CD4-positive, alpha-beta T cell treated with Interleukin-6 for 4 hours (primary cell): ENCODE results near the gene CACNA1S.
A peak's percentile ranks its signal among the peaks of the same experiment; 100 is the strongest.

Source experiments
- DNase-seq: peaks from one replicate; pipeline ENCODE4 v3.0.0-alpha.2; 2020; ENCODE audit warnings: mixed read lengths

Gene CACNA1S

DNA sequence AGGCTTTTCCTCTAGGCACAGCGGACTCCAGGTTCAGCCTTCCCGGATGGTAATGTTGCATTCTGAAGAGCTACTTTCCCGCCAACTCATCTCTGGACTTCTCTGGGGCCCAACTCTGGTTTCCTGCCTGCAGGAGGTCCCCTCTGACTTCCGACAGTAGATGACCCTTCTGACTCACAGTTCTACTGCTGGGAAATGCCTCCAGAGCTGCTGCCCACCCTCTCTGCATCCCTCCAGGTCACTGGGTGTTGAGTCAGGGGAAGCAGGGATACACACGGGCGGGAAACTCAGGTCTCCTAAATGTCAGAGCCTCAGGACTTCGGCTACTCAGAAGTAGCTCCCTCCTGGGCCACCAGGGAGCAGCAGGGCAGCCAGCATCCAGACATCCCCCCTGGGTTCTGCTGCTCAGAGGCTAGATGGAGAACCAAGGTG, 86.6 kb downstream of the CACNA1S start:
- peak; percentile 30 for DNase-seq

DNA sequence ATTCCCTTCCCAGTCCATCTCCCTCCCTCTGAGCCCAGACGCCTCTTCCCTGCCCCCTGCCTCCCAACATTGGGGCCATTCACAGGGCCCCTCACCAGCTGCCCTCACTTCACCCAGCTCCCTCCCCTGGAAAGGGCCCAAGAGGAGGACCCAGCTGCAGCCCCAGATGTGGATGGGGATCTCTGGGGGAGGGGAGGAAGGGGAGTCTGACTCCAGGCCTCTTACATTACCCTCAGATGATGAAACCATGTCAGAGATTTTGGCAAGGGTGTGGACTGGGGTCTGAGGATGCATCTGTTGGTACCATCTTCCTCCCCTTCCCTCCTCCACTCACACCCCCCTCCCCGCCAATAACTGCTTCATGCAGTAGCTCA, 87.6 kb downstream of the CACNA1S start:
- DNase-seq, result no peak

DNA sequence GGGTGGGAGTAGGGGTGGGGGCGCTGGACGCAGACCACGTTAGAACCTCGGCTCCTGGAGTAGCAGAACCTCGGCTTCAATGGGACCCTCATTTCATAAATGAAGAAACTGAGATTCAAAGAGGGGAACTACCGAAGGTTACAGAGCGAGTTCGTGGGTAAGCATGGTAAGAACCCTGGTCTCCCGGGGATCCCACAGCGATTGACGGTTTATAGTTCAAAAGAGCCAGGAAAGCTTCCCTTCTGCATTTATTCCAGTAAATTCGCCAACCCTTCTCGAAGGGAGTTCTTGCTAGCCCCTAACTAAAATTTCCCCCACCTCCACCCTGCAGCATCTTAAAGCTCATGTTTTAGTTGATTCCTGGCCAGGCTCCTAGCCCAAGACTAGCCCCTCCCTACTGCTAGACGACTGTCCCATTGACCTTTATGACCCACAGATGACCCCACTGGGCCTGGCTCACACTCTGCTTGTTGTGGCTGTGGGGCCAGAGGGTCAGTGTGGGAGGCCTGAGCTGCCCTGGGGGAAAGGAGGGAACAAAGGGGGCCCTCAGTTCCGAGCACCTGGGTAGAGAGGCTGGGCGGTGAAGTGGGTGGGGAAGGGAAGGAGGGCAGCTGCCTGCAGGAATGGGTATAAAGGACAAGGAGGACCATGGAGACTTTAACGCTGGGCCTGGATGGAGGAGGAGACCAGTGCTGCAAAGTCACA, 88.2 kb downstream of the CACNA1S start:
- no peak for DNase-seq

DNA sequence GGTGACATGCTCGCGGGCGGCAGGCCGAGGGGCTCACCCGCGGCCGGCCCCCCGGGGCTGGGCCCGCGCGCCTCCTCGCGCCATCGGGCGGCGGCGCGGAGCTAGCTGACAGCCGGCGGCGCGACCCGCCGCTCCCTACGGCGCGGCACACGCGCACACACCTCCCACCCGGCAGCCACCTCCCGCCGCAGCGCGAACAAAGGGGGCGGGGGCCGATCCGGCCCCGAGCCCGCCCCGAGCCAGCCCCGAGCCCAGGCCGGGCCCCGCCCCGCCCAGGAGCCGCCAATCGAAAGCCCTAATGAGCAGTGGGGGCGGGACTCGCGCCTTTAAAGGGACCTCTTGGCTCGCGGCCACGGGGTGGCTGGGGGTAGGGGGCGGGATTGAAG, 88.7 kb downstream of the CACNA1S start, which contains the start of gene KIF21B:
TSS of gene KIF21B (minus strand) at position 198 of the 386 bp plus-strand sequence. CDS start 331 bp downstream, outside the sequence.
- DNase-seq, result peak; percentile 95

DNA sequence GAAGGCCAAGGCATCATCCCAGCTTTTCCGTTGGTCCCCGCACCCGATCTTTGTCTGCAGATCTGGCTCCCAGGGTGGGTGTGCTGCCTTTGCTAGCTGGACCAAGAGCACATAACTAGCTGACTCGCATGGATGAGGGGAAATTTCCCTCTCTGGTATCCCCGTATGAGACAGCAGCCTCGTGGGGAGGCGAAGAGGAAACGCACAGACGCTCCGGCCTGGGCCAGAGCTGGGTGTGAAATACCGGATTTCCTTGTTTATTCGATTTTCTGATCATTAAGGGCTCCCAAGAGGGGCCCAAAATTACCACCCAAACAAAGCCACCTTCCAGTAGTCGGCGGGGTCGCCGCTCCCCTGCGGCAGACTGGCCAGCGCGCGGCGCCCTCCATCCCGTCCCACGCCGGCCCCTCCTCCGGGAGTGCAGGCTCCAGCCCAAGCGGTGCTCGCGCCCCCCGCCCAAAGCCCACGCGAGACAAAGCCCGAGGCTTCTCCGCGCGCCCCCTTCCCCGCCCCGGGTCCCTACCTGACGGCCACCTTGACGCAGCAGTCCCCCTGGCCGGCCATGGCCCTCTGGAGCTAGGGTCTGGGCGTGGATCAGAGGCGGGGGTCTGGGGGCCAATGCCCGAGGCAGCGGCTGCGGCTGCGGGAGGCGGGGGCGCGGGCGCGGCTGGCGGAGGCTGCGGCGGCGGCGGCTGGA, 89.3 kb downstream of the CACNA1S start:
- peak; percentile 58 for DNase-seq

DNA sequence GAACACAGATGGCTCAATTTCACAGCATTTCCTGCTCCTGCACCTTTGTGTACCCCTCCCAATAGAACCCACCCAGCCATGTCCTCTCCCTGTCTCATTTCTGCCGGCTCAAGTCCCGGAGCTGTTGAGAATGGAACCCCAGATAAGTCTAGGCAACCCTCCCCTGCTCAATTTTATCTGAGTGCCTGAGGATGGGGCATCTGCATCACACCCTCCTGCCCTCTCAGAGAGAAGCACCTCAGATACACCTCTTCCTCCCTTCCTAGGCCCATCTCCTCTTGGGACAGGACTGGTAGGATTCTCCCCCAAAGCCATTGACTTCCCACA, 89.8 kb downstream of the CACNA1S start:
- no peak for DNase-seq

DNA sequence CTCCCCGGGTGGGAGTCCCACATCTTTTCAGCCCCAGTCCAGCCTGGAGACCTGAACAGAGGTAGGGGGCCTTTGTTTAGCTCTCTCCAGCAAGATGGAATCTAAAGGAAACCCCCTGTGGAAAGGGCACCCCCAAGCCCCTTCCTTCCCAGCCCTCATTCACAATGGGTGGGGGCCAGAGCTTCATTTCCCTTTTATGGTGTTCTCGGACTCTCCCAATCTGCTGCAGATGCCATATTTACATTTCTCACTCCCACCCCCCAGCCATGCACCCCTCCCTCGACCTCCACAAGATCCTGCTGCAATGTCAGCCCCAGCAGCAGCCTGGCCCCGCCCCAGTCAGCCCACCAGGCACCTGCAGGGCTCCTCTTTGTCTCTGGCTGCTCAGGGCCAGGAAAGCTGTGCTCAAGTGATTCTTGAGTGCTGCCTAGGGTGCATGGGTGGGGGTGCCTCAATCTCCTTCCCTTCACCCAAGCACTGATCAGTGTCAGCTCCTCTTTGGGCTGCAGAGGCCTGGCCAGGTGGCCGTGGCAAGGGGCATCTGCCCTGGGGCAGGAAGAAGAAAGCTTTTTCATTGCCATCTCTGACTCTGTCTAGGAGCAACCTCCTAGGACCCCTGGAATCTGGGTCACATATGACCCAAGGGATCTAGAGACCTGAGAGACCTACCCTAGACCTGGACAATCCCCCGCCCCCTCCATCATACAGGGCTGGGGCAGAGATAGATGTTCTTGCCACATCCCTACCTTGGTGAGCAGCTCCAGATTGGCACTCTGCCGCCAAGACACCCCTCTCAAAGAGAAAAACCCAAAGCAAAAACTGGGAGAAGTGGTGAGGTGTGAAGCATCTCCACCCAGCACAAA, 90.4 kb downstream of the CACNA1S start:
- peak; percentile 28 for DNase-seq

DNA sequence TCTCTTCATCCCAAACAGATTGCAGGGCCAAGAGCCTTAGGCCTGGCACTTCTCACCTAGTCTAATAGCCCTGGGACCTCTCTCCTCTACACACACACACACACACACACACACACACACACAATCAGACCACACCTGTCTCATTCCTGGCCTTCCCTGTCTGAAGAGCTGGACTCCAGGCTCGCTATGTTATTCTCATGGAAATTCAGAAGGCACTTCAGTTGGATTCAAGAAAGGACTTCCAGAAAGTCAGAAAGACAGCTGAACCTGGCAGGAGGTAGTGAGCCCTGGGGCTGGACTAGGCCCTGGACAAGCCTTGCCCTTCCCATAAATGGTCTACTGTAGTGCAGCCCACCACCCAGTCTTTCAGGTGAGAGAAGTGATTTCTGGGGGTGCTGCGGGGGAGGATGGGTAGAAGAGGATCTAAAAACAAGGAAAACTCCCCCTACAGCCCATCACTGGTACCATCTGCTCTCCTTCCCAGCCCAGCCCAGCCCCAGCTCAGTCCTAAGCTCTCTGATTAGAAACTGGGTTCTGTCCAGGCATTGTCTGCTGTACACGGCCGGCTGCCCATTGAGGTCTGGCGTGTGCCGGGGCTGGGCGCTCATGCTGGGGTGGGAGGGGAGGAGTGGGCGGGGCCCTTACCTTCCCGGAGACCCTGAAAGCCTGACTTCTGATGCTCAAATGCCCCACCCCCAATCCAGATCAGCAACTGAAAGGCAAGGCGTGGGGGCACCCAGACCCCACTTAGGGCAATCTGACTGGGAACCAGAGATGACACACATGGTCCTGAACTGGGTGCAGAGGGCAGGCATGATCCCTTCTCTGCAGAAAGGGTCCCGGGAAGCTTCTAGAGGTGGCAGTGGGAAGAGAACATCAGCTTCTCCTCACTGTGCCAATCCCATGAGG, 91.3 kb downstream of the CACNA1S start:
- peak; percentile 49 for DNase-seq

DNA sequence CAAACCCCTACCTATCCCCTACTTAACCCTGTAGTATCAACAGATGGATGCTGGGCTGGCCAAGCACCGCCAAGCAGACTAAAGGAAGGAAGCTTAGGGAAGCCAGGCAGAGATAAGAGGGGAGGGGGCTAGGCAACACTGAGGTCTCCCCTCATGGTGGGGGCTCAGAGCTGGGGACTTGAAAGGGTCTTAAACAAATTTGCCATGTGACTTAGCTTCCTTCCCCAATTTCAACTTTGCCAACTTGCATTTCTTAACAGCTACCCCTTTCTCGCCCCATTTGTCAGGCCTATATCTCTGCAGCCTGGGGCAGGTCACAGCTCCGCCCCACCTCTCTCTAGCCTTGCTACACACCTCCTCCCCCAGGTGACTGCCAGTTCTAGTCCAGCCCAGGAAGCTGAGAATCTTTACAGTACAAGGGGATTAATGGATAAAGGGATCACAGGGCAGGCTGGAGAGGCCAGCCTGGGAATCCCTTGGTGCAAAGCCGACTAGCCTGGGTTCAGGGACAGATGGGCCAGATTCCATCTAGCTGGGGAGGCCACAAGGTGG, 92.1 kb downstream of the CACNA1S start:
- peak; percentile 57 for DNase-seq

DNA sequence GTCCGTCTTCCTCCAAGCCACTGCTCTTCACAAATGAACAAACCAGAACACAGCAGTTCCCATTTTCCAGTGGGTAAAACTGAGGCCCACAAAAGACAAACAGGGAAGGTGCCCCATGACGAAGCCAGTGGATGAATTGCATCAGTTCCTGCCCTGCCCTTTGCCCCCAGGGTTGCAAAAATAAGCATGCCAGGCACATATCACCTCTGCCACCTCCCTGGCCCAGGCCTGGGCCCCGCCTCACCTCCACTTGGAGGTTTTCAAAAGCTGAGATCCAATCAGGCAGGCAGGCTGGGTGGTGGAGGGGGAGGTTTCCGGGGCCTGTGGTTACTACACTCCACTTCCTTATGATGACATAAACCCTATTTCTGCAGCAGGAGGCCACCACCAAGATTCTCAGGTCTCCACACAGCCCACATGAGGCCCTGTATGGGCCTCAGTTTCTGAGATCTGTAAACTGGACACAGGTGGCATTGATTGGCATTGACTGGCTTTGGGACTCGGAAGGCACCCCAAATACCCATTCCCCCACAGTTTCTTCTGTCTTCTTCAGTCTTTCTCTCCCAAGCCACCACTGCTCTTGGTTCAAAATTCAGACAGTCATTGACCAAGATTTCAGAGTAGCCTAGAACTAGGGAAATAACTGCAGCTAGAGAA, 92.8 kb downstream of the CACNA1S start:
- peak; percentile 94 for DNase-seq

DNA sequence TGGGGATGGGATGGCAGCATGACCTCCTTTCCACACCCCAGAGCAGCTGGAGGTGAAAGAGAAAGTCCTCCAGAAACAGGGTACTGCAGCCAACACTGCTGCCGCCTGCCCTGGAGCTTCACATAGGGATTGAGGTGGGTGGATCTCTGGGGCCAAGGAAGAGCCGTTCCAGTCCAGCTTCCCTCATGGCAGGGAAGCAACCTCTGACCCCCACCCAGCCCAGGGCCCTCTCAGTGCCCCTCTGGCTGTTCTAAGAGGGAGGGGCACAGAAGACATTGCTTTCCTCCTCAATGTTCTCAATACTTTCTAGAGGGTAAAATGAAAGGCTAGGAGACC, 94.4 kb downstream of the CACNA1S start:
- DNase-seq, result no peak

DNA sequence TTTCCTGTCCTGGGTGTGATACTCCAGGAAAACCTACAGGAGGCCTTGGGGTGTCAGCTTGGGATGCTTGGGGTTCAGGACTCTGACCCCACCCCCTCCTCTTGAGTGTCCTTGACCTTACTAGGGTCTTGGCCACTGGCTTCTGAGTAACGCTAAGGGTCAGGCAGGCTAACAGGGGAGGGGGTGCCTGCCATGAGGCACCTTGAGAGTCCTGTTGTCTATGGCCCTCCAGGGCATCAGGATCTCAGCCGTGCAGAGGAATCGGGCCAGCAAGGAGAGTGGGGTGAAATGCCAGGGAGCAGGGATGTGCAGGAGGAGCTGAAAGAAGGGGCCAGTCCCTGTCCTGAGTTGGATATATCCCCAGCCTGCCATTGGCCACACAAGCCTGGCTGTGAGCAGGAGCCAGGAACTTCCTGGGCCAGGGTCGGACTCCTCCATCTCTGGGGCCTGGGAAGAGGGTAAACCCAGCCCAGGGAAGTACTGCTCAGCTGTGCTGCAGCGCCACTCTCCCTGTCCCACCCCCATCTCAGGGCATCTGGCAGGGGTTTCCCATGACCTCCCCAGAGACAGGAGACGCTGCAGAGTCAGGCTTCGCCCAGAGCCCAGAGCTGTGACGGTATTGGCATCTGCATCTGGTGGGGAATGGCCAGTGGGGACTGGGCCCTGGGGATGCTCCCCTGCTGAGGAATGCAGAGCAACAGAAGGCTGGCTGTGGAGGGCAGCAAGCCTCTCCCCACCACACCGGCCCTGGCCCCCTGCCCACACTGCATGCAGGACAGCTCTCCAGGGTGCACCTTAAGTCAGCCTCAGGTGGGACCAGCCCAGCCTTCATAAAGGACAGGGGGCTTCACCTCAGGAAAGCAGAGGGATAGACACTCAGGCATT, 95.0 kb downstream of the CACNA1S start:
- no peak for DNase-seq

DNA sequence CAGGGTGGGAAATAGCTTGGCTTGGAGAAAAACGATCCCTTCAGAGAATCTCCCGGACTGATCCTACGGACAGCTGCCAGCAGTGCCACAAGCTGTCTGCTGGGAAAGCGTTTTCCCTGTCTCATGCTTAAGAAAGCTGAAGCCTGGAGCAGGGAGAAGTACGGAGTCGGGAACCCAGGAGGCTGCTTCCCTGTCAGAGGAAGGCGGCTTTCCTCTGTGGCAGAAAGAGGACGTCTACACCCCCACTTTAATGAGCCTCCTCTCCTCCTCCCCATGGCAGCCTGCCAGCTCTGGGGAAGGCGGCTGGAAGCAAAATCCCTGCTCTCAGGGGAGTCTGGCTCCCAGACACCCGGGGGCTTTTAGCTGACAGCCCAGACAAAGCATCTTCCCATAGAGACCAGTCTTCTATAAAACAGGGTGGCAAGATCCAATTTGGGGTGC, 96.0 kb downstream of the CACNA1S start:
- no peak for DNase-seq

DNA sequence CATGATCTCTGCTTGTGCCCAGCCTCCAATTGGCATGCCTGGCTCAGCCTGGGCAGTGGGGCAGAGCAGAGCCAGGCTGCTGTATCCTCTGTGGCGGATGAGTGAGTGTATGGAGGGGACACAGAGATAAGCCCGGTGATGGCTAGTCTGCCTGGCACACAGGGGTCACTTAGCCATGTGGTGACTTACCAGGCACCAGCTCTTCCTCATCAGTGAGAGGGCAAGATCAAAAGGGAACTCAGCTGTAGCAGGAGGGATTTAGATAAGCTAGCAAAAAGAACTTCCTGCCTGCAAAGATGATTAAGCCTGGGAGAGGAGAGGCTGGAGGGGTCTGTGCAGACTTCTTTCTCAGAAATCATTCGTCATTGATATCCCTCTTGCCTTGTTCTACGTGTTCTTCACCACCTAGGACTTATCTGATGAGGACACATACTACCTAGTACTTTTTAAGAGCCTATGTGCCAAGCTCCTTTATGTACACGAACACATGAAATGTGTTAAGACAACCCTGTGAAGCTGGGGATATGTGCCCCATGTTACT, 96.6 kb downstream of the CACNA1S start:
- peak; percentile 21 for DNase-seq

DNA sequence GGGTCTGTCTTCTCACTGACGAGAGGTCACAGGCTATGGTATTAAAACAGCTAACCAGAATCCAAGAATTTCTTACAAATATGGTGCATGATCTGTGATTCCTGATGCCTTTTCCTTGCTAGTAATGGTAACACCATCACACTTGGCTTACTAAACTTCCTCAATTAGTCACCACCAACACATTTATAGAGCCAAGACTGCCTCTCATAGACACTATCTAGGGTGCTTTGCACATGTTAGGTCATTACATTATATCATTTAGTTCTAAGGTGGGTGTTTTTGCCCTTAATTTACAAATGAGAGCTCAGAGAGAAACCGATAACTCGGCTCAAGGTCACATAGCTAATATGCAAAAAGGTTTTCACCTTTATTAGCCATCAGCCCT, 97.4 kb downstream of the CACNA1S start:
- DNase-seq, result no peak

DNA sequence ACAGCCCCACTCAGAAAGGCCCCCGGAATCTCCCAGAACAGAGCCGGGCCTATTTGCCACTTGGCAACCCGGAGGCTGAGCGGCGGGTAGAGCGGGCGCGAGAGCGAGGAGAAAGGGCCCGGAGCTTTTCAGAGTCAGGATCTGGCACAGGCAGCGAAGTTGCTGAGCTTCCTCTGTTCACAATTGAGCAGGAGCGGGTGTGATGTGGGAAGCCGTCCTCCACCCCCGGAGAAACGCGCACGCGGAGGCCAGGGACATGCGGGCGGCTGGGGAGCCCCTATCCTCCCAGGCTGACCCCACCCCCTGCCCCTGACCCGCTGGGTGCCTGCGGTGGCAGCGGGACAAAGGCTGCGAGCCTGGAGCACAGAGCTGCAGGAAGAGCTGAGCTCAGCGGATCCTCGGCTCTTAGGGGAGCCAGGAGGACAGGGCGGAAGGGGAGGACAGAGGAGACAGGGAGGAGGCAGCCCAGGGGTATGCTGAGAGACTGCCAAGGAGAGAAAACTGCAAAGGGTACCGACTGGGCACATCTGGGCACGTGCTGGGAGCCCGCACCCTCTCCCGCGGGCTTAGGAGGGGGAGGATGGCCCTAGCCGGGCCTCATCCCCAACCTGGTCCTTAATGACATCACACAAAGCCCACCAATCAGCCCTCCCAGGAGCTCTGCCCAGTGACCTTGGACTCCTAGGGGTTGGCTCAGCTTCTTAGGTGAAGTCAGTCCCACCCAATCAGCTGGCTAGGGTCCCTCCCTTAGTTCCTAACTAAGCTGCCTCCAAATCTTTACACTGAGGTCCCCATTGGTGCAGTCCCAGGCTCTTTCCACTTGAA, 98.0 kb downstream of the CACNA1S start:
- DNase-seq, result no peak

DNA sequence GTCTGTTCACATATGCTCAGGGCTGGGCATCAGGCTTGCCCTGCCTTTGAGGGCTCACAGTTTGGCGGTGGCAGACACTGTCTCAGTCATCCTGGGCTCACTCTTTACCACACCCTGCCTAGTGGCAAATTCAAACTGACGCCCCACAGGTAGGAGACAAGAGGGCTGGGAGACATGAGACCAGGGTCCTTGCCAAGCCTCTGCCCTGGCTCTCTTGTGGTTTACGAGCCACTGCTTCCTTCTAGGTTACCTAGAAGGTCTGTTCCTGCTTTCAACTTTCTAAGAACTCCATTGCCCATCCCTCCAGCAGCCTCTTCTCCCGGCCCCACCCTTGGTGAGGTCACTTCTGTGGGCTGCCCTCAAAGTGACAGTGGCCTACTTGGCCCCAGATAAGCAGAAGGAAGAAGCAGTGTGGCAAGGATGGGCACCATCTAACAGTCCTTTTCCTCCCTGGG, 99.2 kb downstream of the CACNA1S start:
- no peak for DNase-seq

DNA sequence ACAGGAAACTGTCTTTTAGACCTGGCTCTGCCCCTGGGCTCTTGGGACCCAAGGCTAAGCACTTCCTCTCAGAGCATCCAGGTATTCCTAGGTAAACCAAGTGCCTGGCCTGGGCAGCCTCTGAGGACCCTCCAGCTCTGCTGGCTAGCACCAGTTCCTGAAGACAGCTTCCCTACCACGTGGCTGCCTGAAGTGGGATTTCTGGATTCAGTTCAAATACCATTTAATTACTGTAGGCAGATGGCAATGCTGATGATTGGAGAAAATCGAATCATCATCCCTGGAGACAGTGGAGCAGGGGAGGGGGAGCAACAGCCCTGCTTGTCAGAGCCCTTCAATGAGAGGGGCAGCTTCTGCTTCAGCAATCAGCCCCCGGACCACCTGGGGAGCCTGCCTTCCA, 100.6 kb downstream of the CACNA1S start:
- no peak for DNase-seq

DNA sequence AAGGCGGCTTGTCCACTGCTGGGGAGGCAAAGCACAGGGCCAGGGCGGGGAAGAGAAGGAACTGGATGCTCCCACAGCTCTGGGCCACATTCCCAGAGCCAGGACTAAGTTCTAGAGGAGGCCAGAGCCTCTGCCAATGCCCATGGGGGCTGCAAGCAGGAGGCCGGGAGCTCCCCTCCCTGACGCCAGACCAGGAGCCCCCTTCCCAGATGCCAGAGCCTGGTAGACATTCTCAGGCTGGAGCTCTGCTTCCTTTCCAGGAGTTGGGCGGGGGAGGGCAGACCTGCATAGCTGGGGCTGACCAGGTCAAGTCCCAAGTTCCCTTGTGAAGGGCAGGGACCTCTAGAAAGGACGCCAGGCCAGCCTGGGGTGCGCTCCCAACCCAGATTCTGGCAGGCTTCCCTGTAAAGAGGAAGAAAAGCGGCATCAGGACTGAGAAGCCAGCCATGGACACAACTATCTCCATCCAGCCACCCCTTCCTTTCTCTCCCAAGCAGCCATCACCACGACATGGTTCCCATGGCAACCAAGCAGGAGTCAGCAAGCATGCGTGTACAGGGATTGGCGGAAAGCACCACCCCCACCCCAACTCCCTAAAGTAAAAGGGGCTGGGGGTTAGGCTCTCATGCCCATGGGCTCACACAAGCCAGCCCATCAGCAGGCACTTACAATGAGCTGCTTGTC, 102.1 kb downstream of the CACNA1S start:
- no peak for DNase-seq
